GF-D8 (cell line): ENCODE measurements around the gene JSRP1.
"Not testable (repeated sequence)": the region's sequence is repeated elsewhere in the genome, so short reads cannot be mapped to it uniquely, and the experiment has no call there.

Experiments used
- DNase-seq: peaks from one replicate; lab custom pipeline; 2025; lab: John Stamatoyannopoulos, UW

JSRP1 gene

DNA sequence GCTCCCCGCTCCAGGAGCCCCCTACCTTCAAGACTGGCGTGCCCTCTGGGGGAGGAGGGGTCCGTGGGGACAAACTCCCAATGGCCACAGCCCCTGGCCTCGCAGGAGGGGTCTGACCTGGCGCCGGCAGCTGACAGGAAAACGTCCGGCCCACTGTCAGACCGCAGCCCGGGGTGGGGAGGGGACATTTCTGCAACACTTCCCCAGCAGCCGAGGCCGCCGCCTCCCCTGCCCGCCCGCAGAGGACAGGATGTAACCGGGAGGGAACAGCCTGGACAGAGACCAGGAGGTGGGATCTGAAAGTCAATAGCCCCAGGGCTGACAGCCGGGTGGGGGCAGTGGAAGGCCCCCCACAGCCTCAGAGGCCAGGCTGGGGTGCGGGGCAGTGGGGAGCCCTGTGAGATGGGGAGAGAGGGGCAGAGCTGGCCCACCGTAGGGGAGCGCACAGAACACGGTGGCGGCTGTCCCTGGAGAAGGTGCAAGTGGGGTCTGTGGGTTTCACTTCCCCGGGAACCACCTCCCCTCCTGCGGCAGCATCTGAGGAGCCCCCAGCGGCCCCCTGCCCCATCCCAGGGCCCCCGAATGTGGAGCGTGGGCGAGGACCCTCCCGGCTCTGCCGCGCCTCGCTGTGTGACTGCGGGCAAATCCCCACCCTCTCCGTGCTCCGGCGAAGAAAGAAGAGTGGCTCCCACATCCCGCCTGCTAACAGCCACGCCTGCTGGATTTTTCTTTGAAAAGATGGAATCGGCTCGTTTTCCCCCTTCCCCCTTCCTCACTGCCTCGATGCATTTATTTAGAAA is 26.0 kb upstream of the JSRP1 start, which contains the start of gene PEAK3:
Gene PEAK3 (minus strand): TSS at position 114 of the 800 bp plus-strand sequence. CDS start 1,244 bp downstream, outside the sequence.
- DNase-seq, result peak; percentile 57

DNA sequence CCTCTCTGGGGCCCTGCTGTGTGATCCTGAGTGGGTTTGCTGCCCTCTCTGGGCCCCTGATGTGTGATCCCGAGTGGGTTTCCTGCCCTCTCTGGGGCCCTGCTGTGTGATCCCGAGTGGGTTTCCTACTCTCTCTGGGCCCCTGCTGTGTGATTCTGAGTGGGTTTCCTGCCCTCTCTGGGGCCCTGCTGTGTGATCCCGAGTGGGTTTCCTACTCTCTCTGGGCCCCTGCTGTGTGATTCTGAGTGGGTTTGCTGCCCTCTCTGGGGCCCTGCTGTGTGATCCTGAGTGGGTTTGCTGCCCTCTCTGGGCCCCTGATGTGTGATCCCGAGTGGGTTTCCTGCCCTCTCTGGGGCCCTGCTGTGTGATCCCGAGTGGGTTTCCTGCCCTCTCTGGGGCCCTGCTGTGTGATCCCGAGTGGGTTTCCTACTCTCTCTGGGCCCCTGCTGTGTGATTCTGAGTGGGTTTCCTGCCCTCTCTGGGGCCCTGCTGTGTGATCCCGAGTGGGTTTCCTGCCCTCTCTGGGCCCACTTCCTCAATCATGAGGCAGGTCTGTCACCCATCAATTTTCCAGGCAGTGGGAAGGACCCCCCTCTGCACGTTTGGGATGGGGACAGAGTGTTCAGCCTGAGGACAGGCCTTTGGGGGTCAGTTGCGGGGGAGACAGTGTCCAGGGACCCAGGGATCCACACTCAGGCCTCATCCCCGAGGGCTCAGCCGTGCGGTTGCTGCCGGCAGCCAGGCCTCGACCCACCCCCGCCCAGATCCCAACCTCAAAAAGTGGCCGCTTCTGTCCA is 25.2 kb upstream of the JSRP1 start:
- DNase-seq, result not testable (repeated sequence)

DNA sequence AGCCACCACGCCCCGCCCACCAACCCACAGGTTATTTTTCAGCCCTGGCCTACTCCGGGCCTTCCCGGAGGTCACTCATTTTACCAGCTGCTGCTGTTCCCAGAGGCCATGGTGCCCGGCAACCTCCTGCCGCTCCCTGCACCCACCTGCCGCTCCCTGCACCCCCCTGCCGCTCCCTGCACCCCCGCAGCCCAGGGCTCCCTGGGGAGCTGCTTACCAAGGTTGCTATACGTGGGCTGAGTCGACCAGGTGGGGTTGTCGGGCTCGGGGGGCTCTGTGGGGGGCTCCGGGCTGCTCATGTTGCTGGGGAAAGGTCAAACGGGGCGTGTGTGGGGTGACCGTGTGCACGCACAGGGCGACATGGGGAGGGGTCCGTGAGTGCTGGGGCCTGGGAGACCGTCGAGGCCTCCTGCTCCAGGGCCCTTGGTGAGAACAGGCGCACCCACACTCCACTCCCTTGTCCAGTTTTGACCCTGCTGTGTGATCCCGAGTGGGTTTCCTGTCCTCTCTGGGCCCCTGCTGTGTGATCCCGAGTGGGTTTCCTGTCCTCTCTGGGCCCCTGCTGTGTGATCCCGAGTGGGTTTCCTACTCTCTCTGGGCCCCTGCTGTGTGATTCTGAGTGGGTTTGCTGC is 24.5 kb upstream of the JSRP1 start:
- DNase-seq, result no peak

DNA sequence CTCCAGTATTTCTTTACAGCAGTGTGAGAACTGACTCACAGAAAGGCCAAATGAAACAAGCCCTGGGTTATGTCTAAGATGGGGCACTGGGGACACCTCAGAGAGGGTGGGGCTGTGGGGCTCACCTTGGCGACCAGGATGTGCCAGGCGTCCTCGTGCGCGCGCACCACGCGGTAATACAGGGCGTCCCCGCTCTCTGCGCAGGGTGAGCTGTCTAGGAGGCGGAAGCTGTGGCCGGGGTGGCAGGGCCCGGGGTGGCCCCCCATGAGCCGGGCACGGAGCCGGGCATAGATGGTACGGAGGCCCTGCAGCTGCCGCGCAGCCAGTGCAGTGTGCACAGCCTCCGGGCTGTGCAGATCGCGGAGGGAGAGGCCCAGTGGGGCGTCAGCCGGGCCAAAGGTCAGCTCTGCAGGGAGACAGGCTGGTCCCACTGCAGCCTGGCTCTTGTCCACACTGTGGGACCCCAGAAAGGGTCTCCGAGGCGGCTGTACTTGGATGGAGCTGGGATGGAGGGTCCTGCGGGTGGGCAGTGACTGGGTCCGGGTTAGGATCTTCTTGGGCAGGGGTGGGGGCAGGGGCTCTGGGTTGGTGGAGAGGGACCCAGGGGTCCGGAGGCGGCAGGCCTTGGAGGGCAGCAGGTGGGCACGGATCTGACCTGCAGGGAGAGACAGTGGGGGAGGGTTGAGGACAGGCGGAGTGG is 22.4 kb upstream of the JSRP1 start:
- no peak for DNase-seq

DNA sequence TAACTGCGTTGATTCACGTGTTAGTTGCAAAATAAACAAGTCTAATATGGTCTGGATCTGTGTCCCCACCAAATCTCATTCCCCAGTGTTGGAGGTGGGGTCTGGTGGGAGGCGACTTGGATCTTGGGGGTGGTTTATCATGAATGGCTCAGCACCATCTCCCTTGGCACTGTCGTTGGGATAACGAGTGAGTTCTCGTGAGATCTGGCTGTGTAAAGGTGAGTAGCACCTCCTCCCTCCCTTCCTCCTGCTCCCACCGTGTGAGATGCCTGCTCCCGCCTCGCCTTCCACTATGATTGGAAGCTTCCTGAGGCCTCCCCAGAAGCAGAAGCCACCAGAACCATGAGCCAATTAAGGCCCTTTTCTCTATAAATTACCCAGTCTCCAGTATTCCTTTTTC is 20.9 kb upstream of the JSRP1 start:
- no peak for DNase-seq

DNA sequence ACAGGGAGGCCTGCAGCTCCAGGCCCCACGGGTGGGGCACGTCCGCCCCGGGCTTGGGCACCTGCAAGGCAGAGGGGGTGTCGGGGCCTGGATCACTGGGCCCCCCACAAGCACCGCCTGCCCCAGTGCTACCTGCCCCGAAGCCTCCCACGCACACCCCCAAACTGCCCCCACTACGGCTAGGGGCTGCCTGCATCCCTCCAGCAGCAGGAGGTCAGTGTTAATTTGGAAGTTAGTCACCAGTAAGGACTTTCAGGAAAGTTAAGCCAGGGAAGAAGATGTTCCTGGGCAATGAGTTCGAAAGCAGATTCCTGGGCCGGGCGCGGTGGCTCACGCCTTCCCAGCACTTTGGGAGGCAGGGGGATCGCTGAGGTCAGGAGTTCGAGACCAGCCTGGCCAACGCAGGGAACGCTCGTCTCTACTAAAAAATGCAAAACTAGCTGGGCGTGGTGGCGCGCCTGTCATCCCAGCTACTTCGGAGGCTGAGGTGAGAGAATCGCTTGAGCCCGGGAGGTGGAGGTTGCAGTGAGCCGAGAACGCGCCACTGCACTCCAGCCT is 20.3 kb upstream of the JSRP1 start:
- DNase-seq, result no peak

DNA sequence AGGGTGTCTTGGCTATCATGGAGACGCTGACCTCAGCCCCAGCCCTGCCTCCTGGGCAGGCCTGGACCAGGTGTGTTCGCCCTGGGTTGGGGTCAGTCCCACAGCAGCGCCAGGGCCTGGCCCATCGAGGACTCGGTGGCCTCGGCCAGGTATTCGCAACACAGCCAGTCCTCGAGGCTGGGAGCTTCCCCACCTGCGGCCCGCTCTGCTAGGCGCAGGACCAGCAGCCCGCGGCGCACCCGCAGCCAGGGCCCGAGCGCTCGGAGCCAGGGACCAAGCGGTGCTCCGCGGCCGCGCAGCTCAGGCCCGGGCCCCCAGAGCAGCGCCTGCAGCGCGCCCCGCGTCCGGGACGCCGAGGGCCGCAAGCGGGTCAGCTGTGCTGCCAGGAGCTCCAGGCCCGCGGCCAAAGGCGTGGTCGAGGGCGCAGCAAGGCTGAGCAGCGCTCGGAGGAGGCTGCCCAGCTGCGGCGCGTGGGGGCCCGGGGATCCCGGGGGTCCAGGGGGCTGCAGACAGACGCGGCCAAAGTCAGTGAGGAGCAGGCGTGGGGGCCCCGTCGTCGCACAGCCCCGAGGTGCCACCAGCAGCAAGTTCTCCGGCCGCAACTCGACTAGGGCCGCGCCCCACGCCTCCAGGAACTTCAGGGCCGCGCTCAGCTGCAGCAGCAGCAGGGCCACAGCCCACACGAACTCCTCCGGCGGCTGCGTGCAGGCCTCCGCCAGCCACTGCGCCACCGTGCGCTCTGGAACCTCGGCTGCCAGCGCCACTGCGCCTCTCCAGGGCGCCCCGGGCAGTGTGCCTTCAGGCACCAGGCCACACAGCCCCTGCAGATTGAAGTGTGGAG is 19.6 kb upstream of the JSRP1 start:
- no peak for DNase-seq

DNA sequence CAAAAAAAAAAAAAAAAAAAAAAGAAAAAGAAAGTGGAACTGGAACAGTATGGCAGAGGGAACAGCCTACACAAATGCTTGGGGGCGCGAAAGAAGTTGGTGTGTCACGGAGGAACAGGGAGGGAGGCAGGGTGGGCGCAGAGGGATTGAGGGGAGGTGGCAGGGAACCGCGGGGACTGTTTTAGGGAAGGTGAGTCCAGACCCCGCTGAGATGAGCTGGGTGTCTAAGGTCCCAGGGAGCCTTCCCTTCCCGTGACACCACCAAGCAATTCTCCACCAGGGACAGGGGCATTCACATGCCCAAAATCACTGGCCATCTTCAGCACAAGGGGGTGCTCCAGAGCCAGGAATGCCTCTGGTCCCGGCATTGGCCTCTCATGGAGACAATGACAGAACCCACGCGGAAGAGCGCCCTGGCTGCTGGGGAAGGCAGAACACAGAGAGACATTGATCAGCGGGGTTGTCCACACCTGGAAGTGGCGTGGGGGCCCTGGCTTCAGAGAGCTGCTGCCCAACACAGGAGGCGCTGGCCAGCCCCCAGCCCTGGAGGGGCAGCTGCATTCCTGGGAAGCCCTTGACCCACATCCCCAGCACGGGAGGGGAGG is 18.8 kb upstream of the JSRP1 start:
- peak; percentile 23 for DNase-seq

DNA sequence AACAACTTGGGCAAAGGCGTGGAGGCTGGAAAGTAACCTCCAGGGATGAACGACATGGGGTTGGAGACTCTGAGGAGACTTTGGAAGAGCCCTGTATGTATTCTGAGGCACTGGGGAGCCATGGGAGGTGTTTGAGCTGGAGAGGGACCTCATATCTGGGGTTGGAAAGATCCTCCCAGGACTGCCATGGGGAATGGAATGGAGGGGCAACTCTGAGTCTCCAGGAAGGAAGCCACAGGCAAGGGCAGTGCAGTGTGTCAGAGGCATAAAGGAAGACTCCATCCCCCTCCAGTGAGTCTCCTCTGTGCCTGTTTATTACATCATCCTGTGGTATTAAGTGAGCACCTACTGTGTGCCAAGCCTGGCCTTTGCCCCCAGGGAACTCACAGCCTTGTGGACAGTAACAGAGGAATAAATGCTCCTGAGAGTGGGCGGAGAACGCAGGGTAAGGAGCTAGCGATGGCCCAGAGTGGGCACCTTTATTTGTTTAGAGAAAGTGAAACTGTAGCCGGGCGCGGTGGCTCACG is 18.0 kb upstream of the JSRP1 start:
- DNase-seq, result no peak

DNA sequence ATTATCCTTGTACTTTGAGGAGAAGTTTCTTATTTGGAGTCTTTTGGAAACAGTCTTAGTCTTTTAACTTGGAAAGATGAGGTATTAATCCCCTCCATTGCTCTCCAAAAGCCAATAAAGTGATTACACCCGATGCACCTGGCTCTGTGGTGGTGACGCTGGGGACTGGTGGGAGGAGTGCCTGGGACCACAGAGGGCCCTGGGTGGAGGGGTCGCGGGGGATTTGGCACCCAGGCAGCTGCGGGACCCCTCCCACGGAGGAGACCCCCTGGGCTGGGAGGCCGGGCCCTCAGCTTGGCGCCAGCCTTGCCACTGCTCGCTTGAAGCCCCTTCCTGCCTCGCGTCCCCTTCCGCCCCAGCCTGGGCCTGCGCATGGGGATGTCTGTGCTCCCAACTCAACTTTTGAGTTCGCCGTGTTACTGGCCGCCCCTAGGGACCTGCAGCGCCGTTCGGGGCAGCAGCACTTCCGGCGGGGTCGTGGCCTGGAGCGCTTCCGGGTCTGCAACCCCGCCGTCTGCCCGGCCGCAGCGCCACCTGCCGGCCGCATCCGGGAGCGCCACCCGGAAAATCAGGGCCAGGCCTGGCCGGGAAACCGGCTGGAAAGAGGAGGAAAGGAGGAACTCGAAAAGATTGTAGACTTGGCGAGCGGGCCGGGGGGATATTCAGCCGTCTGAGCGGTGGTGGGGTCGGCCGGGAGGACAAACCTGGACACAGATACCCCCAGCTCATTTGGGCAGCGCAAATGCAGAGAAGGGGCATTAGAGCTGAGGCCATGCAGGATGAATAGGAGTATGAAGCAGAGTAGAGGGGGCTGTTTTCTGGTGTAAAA is 17.4 kb upstream of the JSRP1 start:
- DNase-seq, result peak; percentile 68

DNA sequence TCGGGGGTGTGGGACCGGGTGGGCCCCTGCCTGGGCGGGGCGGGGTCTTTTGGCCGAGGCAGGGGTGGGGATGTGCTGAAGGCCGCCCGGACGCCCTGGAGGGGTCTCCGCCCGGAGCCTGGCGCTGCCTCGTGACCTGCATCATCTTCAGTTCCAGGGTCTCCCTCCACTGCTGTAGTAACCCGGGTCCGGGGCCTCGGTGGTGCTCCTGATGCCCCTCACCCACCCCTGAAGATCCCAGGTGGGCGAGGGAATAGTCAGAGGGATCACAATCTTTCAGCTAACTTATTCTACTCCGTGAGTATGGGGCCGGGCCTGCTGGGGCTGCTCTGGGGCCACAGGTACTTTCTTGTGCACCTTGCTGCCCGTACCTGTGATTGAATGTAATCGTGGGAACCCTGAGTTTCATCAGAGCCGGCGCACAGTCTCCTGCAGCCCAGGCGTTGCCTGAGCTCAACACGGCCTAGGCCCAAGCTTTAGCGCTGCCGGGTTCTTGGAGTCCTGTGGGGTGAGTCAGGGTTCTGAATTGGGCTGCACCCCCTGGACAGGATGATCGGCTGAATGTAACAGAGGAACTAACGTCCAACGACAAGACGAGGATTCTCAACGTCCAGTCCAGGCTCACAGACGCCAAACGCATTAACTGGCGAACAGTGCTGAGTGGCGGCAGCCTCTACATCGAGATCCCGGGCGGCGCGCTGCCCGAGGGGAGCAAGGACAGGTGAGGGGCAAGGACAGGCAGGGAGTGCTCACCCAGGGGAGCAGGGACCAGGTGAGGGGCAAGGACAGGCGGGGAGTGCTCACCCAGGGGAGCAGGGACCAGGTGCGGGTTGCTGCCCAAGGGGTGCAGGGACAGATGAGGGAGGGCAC is 15.3 kb upstream of the JSRP1 start:
- no peak for DNase-seq

DNA sequence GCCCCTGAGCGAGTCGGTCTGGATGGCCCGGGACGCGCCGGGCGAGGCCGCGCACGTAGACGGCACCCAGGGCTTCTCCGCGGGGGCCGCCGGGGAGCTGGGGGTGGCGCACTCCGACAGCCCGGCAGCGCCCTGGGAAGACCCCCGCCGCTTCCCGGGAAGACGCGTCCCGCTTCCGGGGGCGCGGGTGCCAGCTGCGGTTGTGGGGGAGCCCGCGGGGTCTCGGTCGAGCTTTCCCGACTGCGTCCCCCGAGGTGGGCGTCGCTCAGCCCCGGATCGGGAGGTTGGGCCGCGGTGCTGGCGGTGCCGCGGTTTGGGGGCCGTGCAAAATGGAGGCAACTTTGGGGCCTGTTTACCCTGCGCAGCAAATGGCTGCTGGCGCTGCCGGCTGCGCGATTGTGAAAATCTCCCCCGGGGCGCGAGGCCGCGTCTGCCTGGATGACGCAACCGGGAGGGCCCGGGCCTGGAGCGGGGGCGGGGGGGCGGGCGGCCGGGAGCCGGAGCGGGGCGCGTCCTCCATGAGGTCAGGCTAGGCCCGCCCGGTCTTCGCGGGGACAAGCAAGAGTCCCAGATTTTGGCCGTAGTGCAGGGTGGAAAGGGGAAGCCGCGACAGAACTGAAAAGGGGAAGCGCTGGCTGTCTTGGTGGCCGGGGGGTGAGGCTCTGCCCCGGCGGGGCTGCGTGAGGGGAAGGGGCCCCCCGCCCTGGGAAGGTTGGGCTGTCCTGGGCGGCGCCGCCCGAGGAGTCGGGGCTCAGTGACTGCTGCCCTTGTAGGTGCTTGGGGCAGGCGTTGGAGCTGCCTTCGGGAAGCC is 14.4 kb upstream of the JSRP1 start:
- peak; percentile 90 for DNase-seq

DNA sequence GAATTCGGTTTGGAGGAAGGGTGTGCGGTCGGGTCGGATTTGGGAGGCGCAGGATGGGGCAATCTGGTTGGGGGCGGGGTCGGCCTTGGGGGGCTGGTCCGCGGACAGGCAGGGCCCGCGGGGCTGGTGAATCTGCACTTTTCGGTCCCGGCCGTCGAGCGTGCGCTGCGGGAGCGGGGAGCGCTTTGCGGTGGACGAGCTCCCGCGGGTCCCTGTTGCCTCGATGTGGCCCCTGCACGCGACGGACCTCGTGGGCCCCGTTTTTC is 13.9 kb upstream of the JSRP1 start:
- no peak for DNase-seq

DNA sequence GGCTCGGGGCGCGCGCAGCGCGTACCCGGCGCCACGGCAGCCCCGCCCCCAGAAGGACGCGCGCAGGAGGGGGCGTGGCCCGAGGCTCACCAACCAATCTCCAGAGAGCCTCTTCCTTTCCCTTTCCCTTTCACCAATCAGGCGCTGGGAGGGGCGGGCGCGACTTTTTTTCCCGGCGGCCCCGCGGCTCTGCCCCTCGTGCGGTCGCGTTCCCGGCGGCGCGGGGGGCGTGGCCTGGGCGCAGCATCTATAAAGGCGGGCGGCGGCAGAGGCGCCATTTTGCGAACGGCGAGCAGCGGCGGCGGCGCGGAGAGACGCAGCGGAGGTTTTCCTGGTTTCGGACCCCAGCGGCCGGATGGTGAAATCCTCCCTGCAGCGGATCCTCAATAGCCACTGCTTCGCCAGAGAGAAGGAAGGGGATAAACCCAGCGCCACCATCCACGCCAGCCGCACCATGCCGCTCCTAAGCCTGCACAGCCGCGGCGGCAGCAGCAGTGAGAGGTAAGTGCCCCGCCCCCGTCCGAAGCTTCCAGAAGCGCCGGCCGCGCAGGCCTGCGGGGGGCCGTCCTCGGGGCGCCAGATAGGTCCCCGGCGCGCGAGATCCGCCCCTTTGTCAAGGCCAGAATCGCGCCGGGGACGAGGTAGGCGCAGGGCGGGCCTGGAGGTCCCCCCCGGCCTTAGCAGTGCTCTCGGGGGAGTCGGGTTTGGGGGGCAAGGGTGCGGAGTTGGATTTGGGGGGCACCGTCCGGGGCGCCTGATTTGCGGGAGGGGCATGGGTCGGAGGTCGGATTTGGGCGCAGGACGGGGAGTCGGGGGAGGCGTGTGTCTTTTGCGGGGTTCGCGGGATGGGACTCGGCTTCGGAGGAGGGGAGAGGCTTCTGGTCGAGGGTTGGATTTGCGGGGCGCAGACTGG is 13.3 kb upstream of the JSRP1 start:
- DNase-seq, result peak; percentile 90

DNA sequence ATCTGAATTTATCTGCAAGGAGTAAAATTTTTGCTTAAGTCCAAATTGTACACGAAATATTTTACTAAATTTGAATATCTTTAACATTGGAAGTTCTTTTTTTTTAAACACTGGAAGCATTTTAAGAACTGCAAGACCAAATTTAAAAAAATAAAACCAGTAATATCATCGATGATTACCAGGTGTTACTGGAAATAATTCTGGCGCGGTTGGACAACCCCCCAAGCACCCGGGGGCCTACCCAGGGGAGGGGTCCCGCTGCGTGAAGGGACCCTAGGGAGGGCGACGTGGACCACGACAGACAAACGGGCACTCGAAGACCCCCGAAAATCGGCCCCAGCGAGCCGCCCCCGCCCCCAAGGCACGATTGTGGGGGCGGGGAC is 12.6 kb upstream of the JSRP1 start:
- DNase-seq, result no peak

DNA sequence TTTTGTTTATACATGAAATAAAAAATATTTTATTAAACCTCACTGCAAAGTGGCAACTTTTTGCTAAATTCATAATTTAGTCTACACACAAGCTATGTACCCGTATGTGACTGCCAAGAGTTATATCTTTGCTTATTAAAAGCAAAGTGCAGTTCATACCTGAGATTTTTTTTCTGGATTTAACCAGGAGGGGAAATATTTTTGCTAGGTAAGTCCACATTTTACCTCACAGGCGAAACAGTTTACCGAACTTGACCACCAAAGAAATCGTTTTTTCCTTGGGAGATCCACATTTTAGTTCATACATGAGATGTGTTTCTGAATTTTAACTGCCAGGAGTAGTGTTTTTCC is 12.2 kb upstream of the JSRP1 start:
- DNase-seq, result no peak
